Activated naive CD4-positive, alpha-beta T cell treated with anti-CD3 and anti-CD28 coated beads, Interleukin-2, amount 50 U/mL, for 24 hours (primary cell): Measurements from ENCODE around the gene PTPRH.
"Not testable (repeated sequence)": the region's sequence is repeated elsewhere in the genome, so short reads cannot be mapped to it uniquely, and the experiment has no call there.

Experiments
- H3K27ac Mint-ChIP-seq: one replicate; pipeline ENCODE4 v1.8.0; 2021; ENCODE audit warnings: mild to moderate bottlenecking, mixed read lengths
- H3K27me3 Mint-ChIP-seq: one replicate; pipeline ENCODE4 v1.8.0; 2021; ENCODE audit warnings: mixed read lengths
- H3K36me3 Mint-ChIP-seq: one replicate; pipeline ENCODE4 v1.8.0; 2021; ENCODE audit warnings: mixed read lengths
- H3K4me1 Mint-ChIP-seq: one replicate; pipeline ENCODE4 v1.8.0; 2021; ENCODE audit warnings: mixed read lengths
- H3K4me3 Mint-ChIP-seq: one replicate; pipeline ENCODE4 v1.8.0; 2021; ENCODE audit warnings: mild to moderate bottlenecking, mixed read lengths
- H3K9me3 Mint-ChIP-seq: one replicate; pipeline ENCODE4 v1.8.0; 2021; ENCODE audit warnings: mixed read lengths

The PTPRH gene

GRCh38 chr19:55216461-55217198 is 7.3 kb upstream of the PTPRH start:
- Mint-ChIP-seq H3K4me3 (peak overlapping the region; percentile 34), H3K27me3 (peaks cover 8% of the 10 kb centered on the region), H3K27ac (no peak overlapping the region), H3K36me3 (peaks cover 9% of the 10 kb centered on the region), H3K4me1 (peaks cover 19% of the 10 kb centered on the region), H3K9me3 (peaks cover 7% of the 10 kb centered on the region)

GRCh38 chr19:55213547-55213946 is 4.2 kb upstream of the PTPRH start:
- Mint-ChIP-seq H3K27ac (no peak overlapping the region), H3K36me3 (peaks cover 3% of the 10 kb centered on the region), H3K27me3 (peaks cover 18% of the 10 kb centered on the region), H3K4me1 (peaks cover 19% of the 10 kb centered on the region), H3K9me3 (peaks cover 3% of the 10 kb centered on the region), H3K4me3 (no peak overlapping the region)

GRCh38 chr19:55212447-55212846 is 3.1 kb upstream of the PTPRH start:
- Mint-ChIP-seq H3K27me3 (peaks cover 18% of the 10 kb centered on the region), H3K9me3 (peaks cover 3% of the 10 kb centered on the region), H3K27ac (no peak overlapping the region), H3K4me1 (peaks cover 19% of the 10 kb centered on the region), H3K36me3 (peaks cover 3% of the 10 kb centered on the region), H3K4me3 (no peak overlapping the region)

GRCh38 chr19:55209693-55210472 is 582 bp upstream of the PTPRH start:
- Mint-ChIP-seq H3K27ac (no peak overlapping the region), H3K4me3 (no peak overlapping the region), H3K36me3 (peaks cover 5% of the 10 kb centered on the region), H3K27me3 (peaks cover 27% of the 10 kb centered on the region), H3K4me1 (peaks cover 4% of the 10 kb centered on the region), H3K9me3 (peaks cover 3% of the 10 kb centered on the region)

GRCh38 chr19:55206664-55207500 is 2.4 kb downstream of the PTPRH start:
- Mint-ChIP-seq H3K27ac (peak overlapping the region; percentile 65), H3K4me1 (peaks cover 4% of the 10 kb centered on the region), H3K27me3 (peaks cover 27% of the 10 kb centered on the region), H3K9me3 (no peaks in the 10 kb centered on the region), H3K4me3 (no peak overlapping the region), H3K36me3 (peaks cover 2% of the 10 kb centered on the region)

GRCh38 chr19:55202199-55202598 is 7.1 kb downstream of the PTPRH start:
- not testable (repeated sequence) for H3K4me3 Mint-ChIP-seq, H3K9me3 Mint-ChIP-seq, H3K4me1 Mint-ChIP-seq, H3K36me3 Mint-ChIP-seq, H3K27ac Mint-ChIP-seq
- H3K27me3 Mint-ChIP-seq, result peaks cover 26% of the 10 kb centered on the region

GRCh38 chr19:55199620-55200204 is 9.6 kb downstream of the PTPRH start:
- Mint-ChIP-seq H3K36me3 (peaks cover 2% of the 10 kb centered on the region), H3K27ac (no peak overlapping the region), H3K9me3 (no peaks in the 10 kb centered on the region), H3K27me3 (peaks cover 17% of the 10 kb centered on the region), H3K4me3 (no peak overlapping the region), H3K4me1 (no peaks in the 10 kb centered on the region)

- Mint-ChIP-seq H3K27ac (no peak overlapping the region), H3K9me3 (no peaks in the 10 kb centered on the region), H3K36me3 (peaks cover 2% of the 10 kb centered on the region), H3K4me3 (no peak overlapping the region), H3K4me1 (no peaks in the 10 kb centered on the region), H3K27me3 (peaks cover 12% of the 10 kb centered on the region)
Measured at GRCh38 chr19:55198651-55199050, 10.7 kb downstream of the PTPRH start.

GRCh38 chr19:55197528-55197927 is 11.8 kb downstream of the PTPRH start:
- H3K27ac Mint-ChIP-seq, result no peak overlapping the region
- peaks cover 2% of the 10 kb centered on the region for H3K36me3 Mint-ChIP-seq
- no peaks in the 10 kb centered on the region for H3K9me3 Mint-ChIP-seq
- no peak overlapping the region for H3K4me3 Mint-ChIP-seq
- no peaks in the 10 kb centered on the region for H3K4me1 Mint-ChIP-seq
- H3K27me3 Mint-ChIP-seq, result peaks cover 11% of the 10 kb centered on the region

- peaks cover 11% of the 10 kb centered on the region for H3K27me3 Mint-ChIP-seq
- H3K4me1 Mint-ChIP-seq, result no peaks in the 10 kb centered on the region
- H3K27ac Mint-ChIP-seq, result no peak overlapping the region
- H3K36me3 Mint-ChIP-seq, result peaks cover 2% of the 10 kb centered on the region
- H3K9me3 Mint-ChIP-seq, result no peaks in the 10 kb centered on the region
- no peak overlapping the region for H3K4me3 Mint-ChIP-seq
Measured at GRCh38 chr19:55196803-55197202, 12.5 kb downstream of the PTPRH start.

- no peaks in the 10 kb centered on the region for H3K36me3 Mint-ChIP-seq
- H3K27me3 Mint-ChIP-seq, result peaks cover 3% of the 10 kb centered on the region
- H3K4me1 Mint-ChIP-seq, result peaks cover 5% of the 10 kb centered on the region
- H3K9me3 Mint-ChIP-seq, result no peaks in the 10 kb centered on the region
- no peak overlapping the region for H3K27ac Mint-ChIP-seq
- H3K4me3 Mint-ChIP-seq, result no peak overlapping the region
Measured at GRCh38 chr19:55193481-55193880, 15.8 kb downstream of the PTPRH start.

- H3K9me3 Mint-ChIP-seq, result no peaks in the 10 kb centered on the region
- H3K4me3 Mint-ChIP-seq, result no peak overlapping the region
- peaks cover 6% of the 10 kb centered on the region for H3K4me1 Mint-ChIP-seq
- H3K36me3 Mint-ChIP-seq, result no peaks in the 10 kb centered on the region
- H3K27me3 Mint-ChIP-seq, result no peaks in the 10 kb centered on the region
- no peak overlapping the region for H3K27ac Mint-ChIP-seq
Measured at GRCh38 chr19:55189403-55189835, 19.9 kb downstream of the PTPRH start.

- Mint-ChIP-seq H3K27me3 (peaks cover 5% of the 10 kb centered on the region), H3K4me1 (peaks cover 6% of the 10 kb centered on the region), H3K27ac (no peak overlapping the region), H3K4me3 (no peak overlapping the region), H3K36me3 (no peaks in the 10 kb centered on the region), H3K9me3 (no peaks in the 10 kb centered on the region)
Measured at GRCh38 chr19:55188625-55189024, 20.7 kb downstream of the PTPRH start.

GRCh38 chr19:55186080-55186479 is 23.2 kb downstream of the PTPRH start:
- no peak overlapping the region for H3K27ac Mint-ChIP-seq
- H3K9me3 Mint-ChIP-seq, result no peaks in the 10 kb centered on the region
- H3K4me1 Mint-ChIP-seq, result peaks cover 7% of the 10 kb centered on the region
- peaks cover 12% of the 10 kb centered on the region for H3K27me3 Mint-ChIP-seq
- no peaks in the 10 kb centered on the region for H3K36me3 Mint-ChIP-seq
- no peak overlapping the region for H3K4me3 Mint-ChIP-seq

GRCh38 chr19:55181740-55182139 is 27.6 kb downstream of the PTPRH start:
- no peaks in the 10 kb centered on the region for H3K36me3 Mint-ChIP-seq
- H3K4me1 Mint-ChIP-seq, result peaks cover 25% of the 10 kb centered on the region
- H3K9me3 Mint-ChIP-seq, result no peaks in the 10 kb centered on the region
- no peak overlapping the region for H3K4me3 Mint-ChIP-seq
- H3K27ac Mint-ChIP-seq, result no peak overlapping the region
- H3K27me3 Mint-ChIP-seq, result peaks cover 30% of the 10 kb centered on the region
